Fibroblast of lung (primary cell): ENCODE results near the gene PYGL. TPM values are rescaled to one million over a fixed set of nuclear protein-coding genes. Genes with fewer than 3 reads are reported as not detected.

ENCODE experiments used
- DNase-seq, 2 donors: peaks; one replicate each; pipeline versions ENCODE4 v3.0.0 to v3.0.0-alpha.2; 2010; ENCODE audit warnings: low read depth in 2 of 2
- H2AFZ ChIP-seq: 2 replicates; pipeline ENCODE4 v1.5.1; 2012; ENCODE audit warnings: low read length, control low read depth, inconsistent platforms
- H3K27ac ChIP-seq: 2 replicates; pipeline ENCODE4 v1.5.1; 2011; ENCODE audit warnings: low read length, control low read depth; ENCODE audit not compliant: insufficient read depth
- H3K27me3 ChIP-seq: 2 replicates; pipeline ENCODE4 v1.5.1; 2011; ENCODE audit warnings: mild to moderate bottlenecking, low read length; ENCODE audit not compliant: control insufficient read depth, insufficient read depth
- H3K36me3 ChIP-seq: 2 replicates; pipeline ENCODE4 v1.5.1; 2011; ENCODE audit warnings: low read length; ENCODE audit not compliant: control insufficient read depth, insufficient read depth
- H3K4me1 ChIP-seq: 2 replicates; pipeline ENCODE4 v1.5.1; 2011; ENCODE audit warnings: low read length; ENCODE audit not compliant: control insufficient read depth, insufficient read depth; ENCODE audit errors: extremely low read depth
- H3K4me2 ChIP-seq: 2 replicates; pipeline ENCODE4 v1.5.1; 2011; ENCODE audit warnings: low read length, control low read depth; ENCODE audit not compliant: insufficient read depth; ENCODE audit errors: extremely low read depth
- H3K4me3 ChIP-seq, 4 experiments: fragments of 200-600 bp in 1 of 4; sonication (generic) in 1 of 4; replicated peaks in 1 of 4; 2 replicates each; pipeline ENCODE4 v1.5.1; 2011 to 2016; ENCODE audit warnings: low read length in 4 of 4, low read depth in 3 of 4, mild to moderate bottlenecking in 3 of 4, control low read depth in 2 of 4, inconsistent platforms in 1 of 4, mixed read lengths in 1 of 4; ENCODE audit not compliant: insufficient read depth in 1 of 4; ENCODE audit errors: control extremely low read depth in 1 of 4
- H3K79me2 ChIP-seq: 2 replicates; pipeline ENCODE4 v1.5.1; 2012; ENCODE audit warnings: mild to moderate bottlenecking, low read length, inconsistent platforms; ENCODE audit not compliant: control insufficient read depth, insufficient read depth
- H3K9ac ChIP-seq: 2 replicates; pipeline ENCODE4 v1.5.1; 2011; ENCODE audit warnings: mild to moderate bottlenecking, low read length, control low read depth; ENCODE audit not compliant: insufficient read depth
- H3K9me3 ChIP-seq: 2 replicates; pipeline ENCODE4 v1.5.1; 2012; ENCODE audit warnings: low read depth, low read length; ENCODE audit not compliant: control insufficient read depth, insufficient read depth
- H4K20me1 ChIP-seq: 2 replicates; pipeline ENCODE4 v1.5.1; 2011; ENCODE audit warnings: low read length; ENCODE audit not compliant: control insufficient read depth, insufficient read depth; ENCODE audit errors: extremely low read depth
- EZH2 ChIP-seq: IDR thresholded peaks from 2 replicates; pipeline ENCODE4 v1.5.1; 2012; ENCODE audit warnings: low read length, control low read depth, mild to moderate bottlenecking; ENCODE audit errors: missing control alignments
- polyA plus RNA-seq, 2 donors: library from polyadenylated mRNA; depleted of rRNA in 1 of 2; stranded (reverse) in 1 of 2; unstranded in 1 of 2; fragments of >200 nt; gene quantifications; 2 replicates each; pipeline ENCODE4 v1.2.1, GENCODE V29; 2011 to 2012; ENCODE audit warnings: missing spikeins in 1 of 2
- total RNA-seq: library from RNA; depleted of rRNA; stranded (reverse); fragments of >200 nt; gene quantifications from 2 replicates; pipeline ENCODE4 v1.2.1, GENCODE V29; 2014
- TF ChIP-seq, protein P1 (sequence below), 2 donors: IDR thresholded peaks in 1 of 2; conservative IDR thresholded peaks in 1 of 2; 1 replicate in 1 of 2; 2 replicates in 1 of 2; pipeline ENCODE4 v1.5.1; 2011 to 2012; ENCODE audit warnings: low read length in 2 of 2, control low read depth in 1 of 2, inconsistent platforms in 1 of 2, low read depth in 1 of 2, mild to moderate bottlenecking in 1 of 2

The PYGL gene
- total and polyA plus RNA-seq, 2 donors (not counting 1 experiment from before 2014, with no cell fraction given) = 56.2 to 76.8 TPM

DNA sequence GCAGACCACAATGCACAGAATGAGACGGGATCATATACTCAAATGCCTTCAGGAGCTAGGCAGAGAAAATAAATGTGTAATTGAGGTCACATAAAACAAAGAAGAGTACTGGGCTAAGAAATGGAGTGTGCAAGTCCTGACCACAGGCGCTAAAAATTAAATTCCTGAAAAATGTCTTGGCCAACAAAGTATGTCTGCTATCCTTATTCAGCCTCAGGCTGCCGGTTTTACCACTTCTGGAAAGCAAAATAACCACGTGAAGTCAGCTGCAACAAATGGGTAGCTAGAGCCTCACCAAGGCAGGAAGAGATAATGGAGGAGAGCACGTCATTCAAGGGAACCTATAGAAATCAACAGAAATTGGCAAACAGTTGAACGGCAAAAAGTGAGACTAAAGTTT is 3.1 kb downstream of the PYGL start:
- Histone ChIP-seq H2AFZ (no peak overlapping the region), H3K27me3 (no peaks in the 10 kb centered on the region), H3K4me3 (no peak overlapping the region), H3K27ac (no peak overlapping the region), H3K36me3 (peaks cover 3% of the 10 kb centered on the region), H3K9ac (no peak overlapping the region), H3K79me2 (no peaks in the 10 kb centered on the region), H3K4me1 (peaks cover 4% of the 10 kb centered on the region), H3K4me2 (no peak overlapping the region), H3K9me3 (no peaks in the 10 kb centered on the region), H4K20me1 (no peaks in the 10 kb centered on the region)
- DNase-seq = peak in 1 of 2 donors; percentile 94
- TF ChIP-seq EZH2 = no peak
- TF ChIP-seq, protein P1, sequence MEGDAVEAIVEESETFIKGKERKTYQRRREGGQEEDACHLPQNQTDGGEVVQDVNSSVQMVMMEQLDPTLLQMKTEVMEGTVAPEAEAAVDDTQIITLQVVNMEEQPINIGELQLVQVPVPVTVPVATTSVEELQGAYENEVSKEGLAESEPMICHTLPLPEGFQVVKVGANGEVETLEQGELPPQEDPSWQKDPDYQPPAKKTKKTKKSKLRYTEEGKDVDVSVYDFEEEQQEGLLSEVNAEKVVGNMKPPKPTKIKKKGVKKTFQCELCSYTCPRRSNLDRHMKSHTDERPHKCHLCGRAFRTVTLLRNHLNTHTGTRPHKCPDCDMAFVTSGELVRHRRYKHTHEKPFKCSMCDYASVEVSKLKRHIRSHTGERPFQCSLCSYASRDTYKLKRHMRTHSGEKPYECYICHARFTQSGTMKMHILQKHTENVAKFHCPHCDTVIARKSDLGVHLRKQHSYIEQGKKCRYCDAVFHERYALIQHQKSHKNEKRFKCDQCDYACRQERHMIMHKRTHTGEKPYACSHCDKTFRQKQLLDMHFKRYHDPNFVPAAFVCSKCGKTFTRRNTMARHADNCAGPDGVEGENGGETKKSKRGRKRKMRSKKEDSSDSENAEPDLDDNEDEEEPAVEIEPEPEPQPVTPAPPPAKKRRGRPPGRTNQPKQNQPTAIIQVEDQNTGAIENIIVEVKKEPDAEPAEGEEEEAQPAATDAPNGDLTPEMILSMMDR (conservative IDR thresholded peaks at IDR 0.05 in 1 of 2, IDR thresholded peaks at IDR 0.05 in 1 of 2; ENCODE audit: low read depth in 1 of 2, low read length in 2 of 2) = no peak

DNA sequence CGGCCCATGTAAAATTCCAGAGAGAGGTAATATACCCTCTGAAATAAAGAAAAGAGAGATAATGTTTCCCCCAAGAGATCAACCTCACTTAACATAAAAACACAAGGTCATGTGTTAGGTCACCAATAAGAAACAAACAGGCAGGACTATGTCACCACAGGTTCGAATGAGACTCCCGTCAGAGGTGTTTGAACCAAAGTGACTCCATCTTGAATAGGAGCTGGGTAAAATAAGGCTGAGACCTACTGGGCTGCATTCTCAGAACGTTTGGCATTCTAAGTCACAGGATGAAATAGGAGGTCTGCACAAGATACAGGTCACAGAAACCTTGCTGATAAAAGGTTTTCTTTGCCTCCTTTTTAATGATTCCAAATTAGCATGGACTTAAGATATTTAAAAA is 6.5 kb downstream of the PYGL start:
- TF ChIP-seq, protein P1 (conservative IDR thresholded peaks at IDR 0.05 in 1 of 2, IDR thresholded peaks at IDR 0.05 in 1 of 2; ENCODE audit: low read depth in 1 of 2, low read length in 2 of 2) = no peak
- TF ChIP-seq EZH2 = no peak
- H3K79me2 ChIP-seq = no peaks in the 10 kb centered on the region
- H3K4me2 ChIP-seq = no peak overlapping the region
- no peak overlapping the region for H3K4me3 ChIP-seq
- no peaks in the 10 kb centered on the region for H3K9me3 ChIP-seq
- H3K27me3 ChIP-seq = no peaks in the 10 kb centered on the region
- no peak overlapping the region for H2AFZ ChIP-seq
- no peaks in the 10 kb centered on the region for H4K20me1 ChIP-seq
- H3K9ac ChIP-seq = no peak overlapping the region
- peaks cover 4% of the 10 kb centered on the region for H3K4me1 ChIP-seq
- H3K27ac ChIP-seq = no peak overlapping the region
- H3K36me3 ChIP-seq = peaks cover 7% of the 10 kb centered on the region
- DNase-seq = no peak

DNA sequence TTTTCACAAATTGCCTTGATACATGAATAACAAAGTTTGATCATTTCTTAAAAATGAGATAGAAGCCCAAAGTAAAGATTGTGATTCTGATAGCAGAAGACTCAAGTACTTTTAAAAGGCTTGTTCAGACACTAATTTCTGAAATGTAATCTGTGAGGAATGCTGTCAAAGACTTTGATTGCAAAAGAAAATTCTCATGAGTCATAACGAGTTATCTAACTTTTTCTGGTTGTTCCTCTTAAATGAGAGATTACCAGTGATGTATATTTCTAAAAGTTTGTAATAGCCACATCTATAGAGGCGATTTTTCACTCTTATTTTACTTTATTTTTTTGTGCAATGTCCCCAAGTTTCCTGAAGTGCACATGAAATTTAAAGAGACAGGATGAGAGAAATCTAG is 7.0 kb downstream of the PYGL start:
- H2AFZ ChIP-seq = no peak overlapping the region
- H3K4me3 ChIP-seq = no peak overlapping the region
- H3K79me2 ChIP-seq = no peaks in the 10 kb centered on the region
- H3K4me1 ChIP-seq = peaks cover 4% of the 10 kb centered on the region
- no peaks in the 10 kb centered on the region for H3K27me3 ChIP-seq
- peaks cover 7% of the 10 kb centered on the region for H3K36me3 ChIP-seq
- no peak overlapping the region for H3K9ac ChIP-seq
- no peaks in the 10 kb centered on the region for H4K20me1 ChIP-seq
- H3K9me3 ChIP-seq = no peaks in the 10 kb centered on the region
- H3K4me2 ChIP-seq = peak overlapping the region; percentile 20
- no peak for TF ChIP-seq EZH2
- TF ChIP-seq, protein P1 (conservative IDR thresholded peaks at IDR 0.05 in 1 of 2, IDR thresholded peaks at IDR 0.05 in 1 of 2; ENCODE audit: low read depth in 1 of 2, low read length in 2 of 2) = no peak
- no peak overlapping the region for H3K27ac ChIP-seq
- peak; percentile 68 to 83 for DNase-seq
